Stimulated activated CD4-positive, alpha-beta T cell treated with anti-CD3 and anti-CD28 coated beads, Interleukin-1b, Interleukin-23, amount 100 ng/mL, for 1 hour (primary cell): ENCODE results near the gene SPACA9.

Source experiments
- DNase-seq, 2 donors: peaks; one replicate each; pipeline ENCODE4 v3.0.0-alpha.2; 2020; ENCODE audit warnings: low read depth in 2 of 2

Gene SPACA9

GRCh38 chr9:132894346-132894745, 15.6 kb downstream of the SPACA9 start:
- DNase-seq = no peak

DNA sequence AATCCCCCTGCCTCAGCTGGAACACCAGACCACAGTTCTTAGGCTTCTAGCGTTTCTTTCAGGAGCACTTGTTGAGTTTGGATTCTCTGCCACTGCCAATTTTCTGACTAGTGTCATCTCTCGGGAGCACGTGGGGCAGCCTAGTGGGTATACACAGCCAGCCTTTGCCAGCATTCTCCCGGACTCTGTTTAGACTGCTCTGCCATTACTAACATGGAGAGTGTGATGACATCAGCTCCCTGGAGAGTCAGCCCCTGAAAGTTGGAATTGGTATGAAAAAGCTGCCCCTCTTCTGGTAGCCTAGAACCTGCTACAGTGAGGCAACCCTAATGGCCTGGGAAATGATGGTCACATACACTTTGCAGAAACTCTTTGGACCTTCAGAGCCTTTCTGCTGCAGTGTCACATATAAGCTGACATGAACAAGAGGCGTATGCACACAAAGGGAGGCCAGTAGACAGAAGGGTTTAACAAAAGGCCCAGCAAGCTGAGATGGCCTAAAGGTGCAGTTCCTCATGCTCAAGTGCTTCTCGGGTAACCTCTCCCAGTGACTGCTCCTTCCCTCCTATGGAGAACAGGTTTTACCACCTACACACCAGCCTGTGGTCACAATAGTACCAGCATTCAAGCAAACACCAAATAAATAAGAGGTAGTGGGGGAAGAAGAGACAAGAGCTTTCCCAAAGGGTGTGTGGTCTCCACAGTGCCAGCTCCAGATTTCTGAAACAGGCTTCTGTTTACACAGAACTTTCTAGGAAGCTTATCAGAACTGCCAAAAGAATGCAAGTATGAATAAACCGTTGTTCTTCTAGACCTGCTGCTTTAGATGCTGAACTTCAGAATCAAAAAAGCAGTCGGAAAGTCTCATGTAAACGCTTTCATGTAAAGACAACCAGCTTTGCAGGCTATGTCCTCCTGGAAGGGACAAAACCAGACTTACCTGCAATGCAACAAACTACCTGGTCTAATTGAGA, 16.5 kb downstream of the SPACA9 start:
- DNase-seq = no peak

- DNase-seq = no peak
Observed at GRCh38 chr9:132896264-132896663, 17.6 kb downstream of the SPACA9 start.

- DNase-seq = no peak
Observed at GRCh38 chr9:132896906-132897305, 18.2 kb downstream of the SPACA9 start.

DNA sequence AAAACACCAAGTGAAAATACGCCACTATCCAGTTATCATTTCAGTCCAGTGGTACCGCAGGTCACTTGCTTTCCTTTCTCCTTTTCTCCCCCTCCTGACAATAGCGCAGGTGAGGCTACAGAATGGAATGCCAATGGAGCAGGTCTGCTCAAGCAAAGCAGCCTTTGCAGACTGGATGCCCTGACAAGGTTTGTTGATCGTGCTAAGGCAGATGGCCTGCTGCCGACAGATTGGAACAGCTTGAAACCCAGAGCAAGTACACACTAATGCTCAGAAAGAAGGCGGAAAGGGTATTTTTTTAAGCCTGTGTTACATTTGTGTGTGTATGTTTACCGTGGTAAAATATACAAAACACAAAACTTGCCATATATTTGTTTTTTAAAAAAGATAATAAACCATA, 19.4 kb downstream of the SPACA9 start:
- no peak for DNase-seq

GRCh38 chr9:132901858-132902831, 23.4 kb downstream of the SPACA9 start:
- peak; percentile 46 to 52 for DNase-seq

DNA sequence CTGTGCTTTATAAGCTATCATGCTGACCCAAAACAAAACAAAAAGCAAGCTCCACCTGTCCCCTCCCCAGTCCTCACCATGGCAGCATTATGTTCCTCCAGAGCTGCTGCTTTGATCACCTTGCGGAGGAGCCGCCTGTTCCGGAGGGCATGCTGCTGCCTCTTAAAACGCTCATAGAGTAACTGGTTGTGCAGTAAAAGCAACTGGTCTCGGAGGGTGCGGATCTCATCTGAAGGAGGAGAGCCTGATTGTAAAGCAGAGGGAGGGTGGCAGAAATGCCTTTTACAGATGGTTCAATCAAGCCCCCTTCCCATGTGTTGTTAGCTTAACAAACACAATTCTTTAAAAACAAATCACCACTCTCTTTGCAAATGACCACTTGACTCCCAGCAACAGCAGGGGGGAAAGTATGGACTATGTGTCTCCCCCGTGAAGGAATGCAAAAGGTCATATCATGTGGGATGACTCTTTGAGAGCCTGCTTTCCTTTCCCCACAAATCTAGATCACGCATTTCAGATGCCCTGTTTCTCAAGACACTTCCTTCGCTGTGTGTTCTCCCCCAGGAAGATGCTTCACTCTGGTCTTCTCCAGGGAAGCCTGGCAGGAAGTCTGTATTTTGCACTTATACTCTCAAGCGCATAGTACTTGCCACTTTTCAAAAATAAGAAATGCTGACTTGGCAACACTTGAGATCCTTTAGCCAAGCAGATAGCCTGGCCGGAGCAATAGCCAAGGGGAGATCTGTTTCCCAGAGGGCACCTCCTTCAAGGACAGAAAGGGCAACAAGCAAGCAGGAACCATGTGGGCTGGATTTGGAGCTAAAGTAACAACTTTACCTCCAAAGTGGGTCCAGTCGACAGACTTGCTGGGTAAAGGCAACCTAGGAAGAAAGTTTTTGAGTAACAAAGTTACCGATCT, 25.1 kb downstream of the SPACA9 start:
- no peak for DNase-seq

GRCh38 chr9:132905726-132906125, 27.0 kb downstream of the SPACA9 start:
- no peak for DNase-seq

DNA sequence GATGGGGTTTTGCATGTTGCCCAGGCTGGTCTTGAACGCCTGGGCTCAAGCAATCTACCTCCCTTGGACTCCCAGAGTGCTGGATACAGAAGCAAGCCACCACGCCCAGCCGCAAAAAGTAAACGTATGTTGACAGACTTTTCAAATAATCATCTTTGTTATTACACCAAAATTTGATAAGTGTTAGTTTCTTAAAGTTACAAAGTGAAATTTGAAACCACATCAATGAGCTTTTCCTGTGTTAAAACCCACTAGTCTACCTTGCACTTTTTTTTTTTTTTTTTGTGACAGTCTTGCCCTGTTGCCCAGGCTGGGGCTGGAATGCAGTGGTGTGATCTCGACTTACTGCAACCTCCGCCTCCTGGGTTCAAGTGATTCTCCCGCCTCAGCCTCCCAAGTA, 29.9 kb downstream of the SPACA9 start:
- no peak for DNase-seq

GRCh38 chr9:132909311-132909710, 30.6 kb downstream of the SPACA9 start:
- no peak for DNase-seq

DNA sequence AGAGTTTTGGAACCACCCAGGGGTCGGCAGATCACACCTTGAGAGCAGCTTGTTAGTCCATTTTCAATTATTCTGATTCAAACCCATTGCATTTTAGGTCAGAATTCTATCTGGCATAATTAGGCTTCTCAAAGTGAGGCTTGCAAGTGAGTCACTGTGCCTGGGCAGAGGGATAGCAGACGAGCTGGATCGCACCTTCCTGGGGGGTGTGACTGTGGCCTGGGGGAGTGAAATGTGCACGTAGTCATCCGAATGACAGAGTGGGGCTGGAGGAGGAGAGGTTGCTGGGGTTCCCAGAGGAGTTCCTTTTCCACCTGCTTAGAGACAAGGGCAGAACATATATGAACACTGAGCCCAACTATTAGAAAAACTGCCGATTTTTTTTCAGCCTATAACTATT, 31.7 kb downstream of the SPACA9 start:
- no peak for DNase-seq

GRCh38 chr9:132912131-132912530, 33.4 kb downstream of the SPACA9 start:
- no peak for DNase-seq

DNA sequence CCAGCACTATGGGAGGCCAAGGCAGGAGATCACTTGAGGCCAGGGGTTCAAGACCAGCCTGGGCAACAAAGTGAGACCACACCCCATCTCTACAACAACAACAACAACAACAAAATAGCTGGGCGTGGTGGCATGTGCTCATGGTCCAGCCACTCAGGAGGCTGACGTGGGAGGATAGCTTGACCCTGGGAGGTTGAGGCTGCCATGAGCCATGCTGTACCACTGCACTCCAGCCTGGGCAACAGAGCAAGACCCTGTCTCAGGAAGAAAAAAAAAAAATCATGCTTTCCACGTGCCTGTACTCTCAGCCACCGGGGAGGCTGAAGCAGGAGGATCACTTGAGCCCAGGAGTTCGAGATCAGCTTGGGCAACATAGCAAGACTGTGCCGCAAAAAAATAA, 36.2 kb downstream of the SPACA9 start:
- DNase-seq = no peak

GRCh38 chr9:132919614-132920268, 41.0 kb downstream of the SPACA9 start:
- no peak for DNase-seq

DNA sequence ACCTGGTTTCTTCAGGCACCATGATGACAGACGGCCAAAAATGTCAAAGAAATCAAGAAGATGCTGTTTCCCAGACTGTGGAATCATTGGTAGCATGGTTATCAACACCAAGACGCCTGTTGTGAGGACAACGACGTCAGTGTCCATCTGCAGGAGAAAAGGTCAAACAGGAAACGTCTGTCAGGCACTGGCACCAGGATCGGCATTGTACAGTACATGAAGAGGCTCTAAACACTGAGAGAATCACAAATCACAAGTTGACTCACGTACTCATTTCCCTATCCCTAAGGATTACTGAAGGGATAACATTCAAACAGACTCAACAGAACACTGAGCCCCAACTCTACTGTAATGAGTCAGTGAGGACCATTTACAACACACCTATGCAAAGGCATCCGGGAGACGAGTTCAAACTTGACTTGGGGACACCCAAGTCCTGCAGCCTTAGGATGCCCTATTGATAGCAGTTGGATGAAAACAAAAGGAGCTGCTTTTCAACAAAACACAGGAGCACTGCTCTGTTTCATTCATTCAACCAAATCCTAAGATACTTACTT, 44.7 kb downstream of the SPACA9 start:
- no peak for DNase-seq

DNA sequence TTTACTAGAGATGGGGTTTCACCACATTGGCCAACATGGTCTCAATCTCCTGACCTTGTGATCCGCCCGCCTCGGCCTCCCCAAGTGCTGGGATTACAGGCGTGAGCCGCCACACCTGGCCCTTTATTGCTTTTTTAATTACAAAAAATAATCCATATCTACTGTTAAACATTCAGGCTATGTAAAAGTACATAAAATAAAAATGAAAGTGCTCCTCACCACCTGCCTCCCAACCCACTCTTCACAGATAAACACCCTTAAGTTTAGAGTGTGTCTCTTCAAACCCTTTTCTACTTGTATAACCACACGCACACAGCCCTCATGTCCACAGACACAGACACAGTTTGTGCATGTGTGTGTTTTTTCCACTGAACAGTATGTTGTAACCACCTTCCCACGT, 49.0 kb downstream of the SPACA9 start:
- DNase-seq = no peak

DNA sequence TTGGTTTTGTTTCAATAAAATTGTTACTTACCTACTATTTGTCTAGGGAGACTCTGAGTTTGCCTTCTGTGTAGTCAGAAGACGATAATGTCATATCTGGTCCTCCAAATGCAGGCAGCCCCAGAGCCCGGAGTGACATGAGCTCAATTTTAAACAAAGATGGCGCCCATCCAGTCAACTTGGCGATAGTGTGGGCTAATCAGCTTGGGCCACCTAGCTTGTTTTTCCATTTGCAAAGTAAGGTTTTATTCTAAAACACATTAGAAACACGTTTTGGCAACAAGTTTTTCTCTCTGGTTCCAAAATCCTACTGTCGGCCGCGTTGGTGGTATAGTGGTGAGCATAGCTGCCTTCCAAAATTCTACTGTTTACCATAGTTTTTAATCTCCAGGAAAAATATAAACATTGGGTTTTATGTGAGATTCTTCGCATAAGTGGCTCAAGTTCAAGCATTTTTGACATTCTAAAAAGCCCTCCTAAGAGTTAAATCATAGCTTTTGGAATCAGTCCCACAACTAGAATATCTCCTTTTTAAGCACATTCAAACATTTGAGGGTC, 52.6 kb downstream of the SPACA9 start:
- DNase-seq = no peak

GRCh38 chr9:132935026-132935425, 56.3 kb downstream of the SPACA9 start:
- DNase-seq = no peak

DNA sequence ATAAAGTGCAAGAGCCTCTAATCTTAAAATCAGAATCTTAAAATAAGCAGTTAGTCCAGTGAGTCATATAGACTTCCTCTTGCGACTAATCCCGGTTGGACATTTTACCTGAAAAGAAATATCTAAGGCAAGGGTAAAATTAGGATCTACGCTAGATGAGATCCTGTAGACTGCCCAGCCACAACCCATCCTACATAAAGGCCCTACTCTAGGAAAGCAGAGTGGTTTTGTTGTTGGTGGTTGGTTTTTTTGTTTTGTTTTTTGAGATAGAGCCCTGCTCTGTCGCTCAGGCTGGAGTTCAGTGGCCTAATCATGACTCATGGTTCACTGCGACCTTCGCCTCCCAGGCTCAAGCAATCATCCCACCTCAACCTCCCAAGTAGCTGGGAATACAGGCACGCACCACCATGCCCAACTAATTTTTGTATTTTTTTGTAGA, 58.8 kb downstream of the SPACA9 start:
- no peak for DNase-seq

DNA sequence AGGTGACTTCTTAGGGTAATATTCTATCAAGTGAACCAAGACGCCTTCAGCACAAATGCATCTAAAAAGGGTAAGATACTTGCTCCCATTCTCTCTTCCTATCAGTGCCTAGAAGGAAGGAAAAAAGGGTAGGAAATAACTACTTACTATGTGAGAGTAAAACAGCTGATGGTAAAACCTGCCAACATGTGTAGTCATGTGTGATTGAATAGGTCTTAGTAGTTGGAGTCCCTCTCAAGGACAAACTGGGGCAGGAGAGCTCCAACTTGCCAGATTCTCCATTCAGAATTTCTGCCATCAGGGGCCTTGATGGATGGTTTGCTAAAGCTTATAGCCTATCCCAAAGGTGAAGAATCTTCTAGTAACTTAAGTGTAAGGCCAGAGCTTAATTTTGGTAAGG, 60.5 kb downstream of the SPACA9 start:
- DNase-seq = no peak
